Transverse colon (tissue), 4 donors: Measurements from ENCODE around the gene TBC1D7. TPM values are rescaled to one million over a fixed set of nuclear protein-coding genes. Genes with fewer than 3 reads are reported as not detected.
A peak's percentile ranks its signal among the peaks of the same experiment; 100 is the strongest.

ENCODE experiments used
- DNase-seq: peaks from one replicate; pipeline ENCODE4 v3.0.0-alpha.2; 2019
- H3K27ac ChIP-seq, 4 donors: fragments of 200-600 bp; sonication (generic); 2 replicates each; pipeline ENCODE4 v1.5.1; 2016 to 2018; ENCODE audit warnings: inconsistent platforms in 4 of 4
- H3K27me3 ChIP-seq: fragments of 200-600 bp; sonication (generic); 2 replicates; pipeline ENCODE4 v1.5.1; 2017; ENCODE audit warnings: inconsistent platforms
- H3K36me3 ChIP-seq, 4 donors: fragments of 200-600 bp; sonication (generic); 2 replicates each; pipeline ENCODE4 v1.5.1; 2017 to 2019; ENCODE audit warnings: inconsistent platforms in 4 of 4
- H3K4me1 ChIP-seq, 4 donors: fragments of 200-600 bp; sonication (generic); 2 replicates each; pipeline ENCODE4 v1.5.1; 2017 to 2020; ENCODE audit warnings: inconsistent platforms in 4 of 4
- H3K4me3 ChIP-seq, 4 donors: fragments of 200-600 bp; sonication (generic); 1 replicate in 1 of 4; 2 replicates in 3 of 4; pipeline versions ENCODE4 v1.5.1 to v1.6.1; 2017 to 2019; ENCODE audit warnings: inconsistent platforms in 4 of 4
- H3K9me3 ChIP-seq, 2 donors: fragments of 200-600 bp; sonication (generic); 2 replicates each; pipeline ENCODE4 v1.5.1; 2017 to 2019; ENCODE audit warnings: inconsistent platforms in 2 of 2
- EP300 ChIP-seq: sonication (generic); formaldehyde crosslinking; IDR thresholded peaks from one replicate; pipeline ENCODE4 v1.6.1; 2017; ENCODE audit warnings: antibody characterized with exemption, low read depth
- POLR2A ChIP-seq: fragments of 450-650 bp; IDR thresholded peaks from one replicate; pipeline ENCODE4 v1.6.1; 2016; ENCODE audit warnings: antibody characterized with exemption, mild to moderate bottlenecking, moderate library complexity
- WGBS, 2 donors: methylation state at CpG; one replicate each; pipeline ENCODE4 v1.1.5; 2018; ENCODE audit warnings: low coverage in 1 of 2; 5-methylcytosine and 5-hydroxymethylcytosine counted together
- in situ Hi-C, 4 donors: fragments of 200-750 bp; cut with MboI; loops; one replicate each; pipeline versions ENCODE4 v1.15.0 to v1.15.1; 2017; ENCODE audit warnings: low sequenced_read_pairs in 3 of 4, low pct_ligation_motif_present in 1 of 4, low pct_unique_long_range_greater_than_20kb in 1 of 4
- intact Hi-C: fragments of 100-400 bp; cut with DNase I; formaldehyde crosslinking; loops from one replicate; pipeline ENCODE4 v1.15.1; 2023; ENCODE audit warnings: low total_unique reads
- total RNA-seq, 4 donors: library from RNA; depleted of rRNA; stranded (reverse); fragments of >200 nt; gene quantifications; one replicate each; pipeline ENCODE4 v1.1.0, GENCODE V29; 2016
- TF ChIP-seq, protein P1 (sequence below), 5 experiments: fragments of 200-600 bp in 3 of 5; fragments of 450-650 bp in 2 of 5; sonication (generic) in 3 of 5; IDR thresholded peaks; 1 replicate in 2 of 5; 2 replicates in 3 of 5; pipeline ENCODE4 v1.5.1; 2016 to 2017; ENCODE audit warnings: antibody characterized with exemption in 5 of 5, inconsistent platforms in 3 of 5, mild to moderate bottlenecking in 2 of 5, moderate library complexity in 1 of 5

The TBC1D7 gene
- total RNA-seq, 4 donors from 2014 or later: 10.5 to 39.8 (median 15.0) TPM

DNA sequence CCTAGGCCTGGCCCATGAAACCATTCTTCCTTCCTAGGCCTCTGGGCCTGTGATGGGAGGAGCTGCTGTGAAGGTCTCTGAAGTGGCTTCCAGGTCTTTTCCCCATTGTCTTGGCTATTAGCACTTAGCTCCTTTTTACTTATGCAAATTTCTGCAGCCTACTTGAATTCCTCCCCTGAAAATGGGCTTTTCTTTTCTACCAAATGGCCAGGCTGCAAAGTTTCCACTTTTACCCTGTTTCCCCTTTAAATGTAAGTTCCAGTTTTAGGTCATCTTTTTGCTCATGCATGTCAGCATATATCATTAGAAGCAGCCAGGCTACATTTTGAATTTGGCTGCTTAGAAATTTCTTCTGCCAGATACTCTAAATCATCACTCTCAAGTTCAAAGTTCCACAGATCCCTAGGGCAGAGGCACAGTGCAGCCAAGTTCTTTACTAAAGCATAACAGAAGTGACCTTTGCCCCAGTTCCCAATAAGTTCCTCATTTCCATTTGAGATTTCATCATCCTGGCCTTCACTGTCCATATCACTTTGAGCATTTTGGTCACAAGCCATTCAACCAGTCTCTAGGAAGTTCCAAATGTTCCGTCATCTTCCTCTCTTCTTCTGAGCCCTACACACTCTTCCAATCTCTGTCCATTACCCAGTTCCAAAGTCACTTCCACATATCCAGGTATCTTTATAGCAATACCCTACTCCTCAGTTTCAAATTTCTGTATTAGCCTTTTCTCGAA is 71.9 kb downstream of the TBC1D7 start:
- Histone ChIP-seq H3K27ac (peak overlapping the region in 1 of 4 donors; percentile 28), H3K4me1 (peaks cover 0 to 7% (median 0%) of the 10 kb centered on the region in 4 donors), H3K9me3 (no peaks in the 10 kb centered on the region), H3K4me3 (no peak overlapping the region), H3K27me3 (no peaks in the 10 kb centered on the region), H3K36me3 (no peaks in the 10 kb centered on the region)
- in situ Hi-C loops: no loop called here
- DNase-seq: no peak
- TF ChIP-seq, protein P1, sequence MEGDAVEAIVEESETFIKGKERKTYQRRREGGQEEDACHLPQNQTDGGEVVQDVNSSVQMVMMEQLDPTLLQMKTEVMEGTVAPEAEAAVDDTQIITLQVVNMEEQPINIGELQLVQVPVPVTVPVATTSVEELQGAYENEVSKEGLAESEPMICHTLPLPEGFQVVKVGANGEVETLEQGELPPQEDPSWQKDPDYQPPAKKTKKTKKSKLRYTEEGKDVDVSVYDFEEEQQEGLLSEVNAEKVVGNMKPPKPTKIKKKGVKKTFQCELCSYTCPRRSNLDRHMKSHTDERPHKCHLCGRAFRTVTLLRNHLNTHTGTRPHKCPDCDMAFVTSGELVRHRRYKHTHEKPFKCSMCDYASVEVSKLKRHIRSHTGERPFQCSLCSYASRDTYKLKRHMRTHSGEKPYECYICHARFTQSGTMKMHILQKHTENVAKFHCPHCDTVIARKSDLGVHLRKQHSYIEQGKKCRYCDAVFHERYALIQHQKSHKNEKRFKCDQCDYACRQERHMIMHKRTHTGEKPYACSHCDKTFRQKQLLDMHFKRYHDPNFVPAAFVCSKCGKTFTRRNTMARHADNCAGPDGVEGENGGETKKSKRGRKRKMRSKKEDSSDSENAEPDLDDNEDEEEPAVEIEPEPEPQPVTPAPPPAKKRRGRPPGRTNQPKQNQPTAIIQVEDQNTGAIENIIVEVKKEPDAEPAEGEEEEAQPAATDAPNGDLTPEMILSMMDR (IDR thresholded peaks at IDR 0.05): no peak
- no peak for TF ChIP-seq POLR2A
- TF ChIP-seq EP300: no peak
- WGBS, 2 donors: 75 to 89% methylated on average over 1 to 2 of the region's 2 CpGs
- intact Hi-C loops: no loop called here

Other genes starting within 250 kb of the TBC1D7 start
- 10 to 100 TPM in 3 of 4 donors, 1 to 10 TPM in 1; 8.4 to 36.7 (median 19.9) TPM for gene GFOD1, start 159.1 kb upstream of the TBC1D7 start, total RNA-seq
- 10 to 100 TPM; 10.1 to 21.0 (median 13.9) TPM for gene SIRT5, start 246.1 kb upstream of the TBC1D7 start, total RNA-seq